ENCODE data around the gene TSPAN15.

DNA sequence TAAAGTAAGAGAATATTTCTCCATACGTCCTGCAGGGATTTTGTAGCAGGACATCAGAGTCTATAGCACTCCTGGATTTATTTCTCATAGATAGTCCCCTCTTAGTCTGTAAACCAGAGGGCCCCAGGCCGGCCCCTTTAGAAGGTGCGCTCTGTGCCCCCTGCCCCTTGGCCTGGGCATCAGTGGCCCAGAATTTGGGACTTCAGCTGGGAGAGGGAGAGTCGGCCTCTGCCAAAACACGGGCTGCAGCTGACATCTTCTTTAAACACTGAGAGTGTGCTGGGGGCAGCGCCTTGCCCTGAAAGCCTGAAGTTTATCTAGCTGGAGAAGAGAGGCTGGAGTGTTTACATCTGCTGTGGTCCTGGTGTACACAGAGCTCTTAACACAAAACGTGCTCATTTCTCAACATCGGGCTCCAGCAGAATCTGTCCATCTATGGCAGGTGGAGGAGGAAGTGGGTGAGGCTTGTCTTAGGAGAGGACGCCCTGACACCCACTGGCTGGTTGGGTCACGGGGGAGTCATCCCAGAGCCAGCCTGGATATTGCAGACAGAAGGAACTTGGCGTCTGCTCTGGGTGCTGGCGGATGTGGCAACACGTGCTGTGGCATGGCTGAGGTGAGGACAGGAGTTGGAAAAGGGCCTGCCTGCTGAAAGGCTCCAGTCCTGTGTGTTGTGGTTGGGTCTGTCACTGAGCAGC lies 29.5 kb upstream of the TSPAN15 start:
- TF ChIP-seq, protein P1, sequence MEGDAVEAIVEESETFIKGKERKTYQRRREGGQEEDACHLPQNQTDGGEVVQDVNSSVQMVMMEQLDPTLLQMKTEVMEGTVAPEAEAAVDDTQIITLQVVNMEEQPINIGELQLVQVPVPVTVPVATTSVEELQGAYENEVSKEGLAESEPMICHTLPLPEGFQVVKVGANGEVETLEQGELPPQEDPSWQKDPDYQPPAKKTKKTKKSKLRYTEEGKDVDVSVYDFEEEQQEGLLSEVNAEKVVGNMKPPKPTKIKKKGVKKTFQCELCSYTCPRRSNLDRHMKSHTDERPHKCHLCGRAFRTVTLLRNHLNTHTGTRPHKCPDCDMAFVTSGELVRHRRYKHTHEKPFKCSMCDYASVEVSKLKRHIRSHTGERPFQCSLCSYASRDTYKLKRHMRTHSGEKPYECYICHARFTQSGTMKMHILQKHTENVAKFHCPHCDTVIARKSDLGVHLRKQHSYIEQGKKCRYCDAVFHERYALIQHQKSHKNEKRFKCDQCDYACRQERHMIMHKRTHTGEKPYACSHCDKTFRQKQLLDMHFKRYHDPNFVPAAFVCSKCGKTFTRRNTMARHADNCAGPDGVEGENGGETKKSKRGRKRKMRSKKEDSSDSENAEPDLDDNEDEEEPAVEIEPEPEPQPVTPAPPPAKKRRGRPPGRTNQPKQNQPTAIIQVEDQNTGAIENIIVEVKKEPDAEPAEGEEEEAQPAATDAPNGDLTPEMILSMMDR (optimal IDR thresholded peaks at IDR 0.05 in 1 of 3, IDR thresholded peaks at IDR 0.05 in 1 of 3, conservative IDR thresholded peaks at IDR 0.05 in 1 of 3; ENCODE audit: extremely low read depth in 1 of 3, insufficient read depth in 2 of 3, low read length in 3 of 3) = no peak
- no peak for TF ChIP-seq EZH2 (IDR thresholded peaks at IDR 0.05; ENCODE audit: low read length)
